ENCODE measurements around the gene ERCC1.

GRCh38 chr19:45423033-45423588, 606 bp downstream of the ERCC1 start:
- TF ChIP-seq CTCF (conservative IDR thresholded peaks at IDR 0.05; ENCODE audit: low read depth, low read length) (no peak), EZH2phosphoT487 (IDR thresholded peaks at IDR 0.05; ENCODE audit: borderline replicate concordance, low read length) (no peak), EZH2 (IDR thresholded peaks at IDR 0.05; ENCODE audit: low read length, unreplicated experiment) (no peak)

Measured in PC-3 (cell line).